Smooth muscle cell (in vitro differentiated cells): Measurements from ENCODE around the gene TSPAN5. TPM values are rescaled to one million over a fixed set of nuclear protein-coding genes. Genes with fewer than 3 reads are reported as not detected.

Experiments used
- DNase-seq: peaks from one replicate; lab custom pipeline; 2025; ENCODE audit not compliant: unreplicated experiment; lab: John Stamatoyannopoulos, UW
- H2AFZ ChIP-seq: fragments of 200-600 bp; sonication (generic); 2 replicates; pipeline ENCODE4 v1.6.0; 2016; ENCODE audit warnings: antibody characterized with exemption, low read depth, mild to moderate bottlenecking
- H3F3A ChIP-seq: fragments of 200-600 bp; sonication (generic); 2 replicates; pipeline ENCODE4 v1.6.0; 2017; ENCODE audit warnings: antibody characterized with exemption, low read depth
- H3K27ac ChIP-seq: fragments of 200-600 bp; sonication (generic); 2 replicates; pipeline ENCODE4 v1.5.1; 2016; ENCODE audit warnings: low read depth, mild to moderate bottlenecking
- H3K27me3 ChIP-seq: fragments of 200-600 bp; sonication (generic); 2 replicates; pipeline ENCODE4 v1.6.1; 2016; ENCODE audit warnings: low read depth, mild to moderate bottlenecking
- H3K36me3 ChIP-seq: fragments of 200-600 bp; sonication (generic); 2 replicates; pipeline ENCODE4 v1.5.1; 2016; ENCODE audit warnings: low read depth
- H3K4me1 ChIP-seq: fragments of 200-600 bp; sonication (generic); 2 replicates; pipeline ENCODE4 v1.5.1; 2016; ENCODE audit warnings: low read depth
- H3K4me2 ChIP-seq: fragments of 200-600 bp; sonication (generic); 2 replicates; pipeline ENCODE4 v1.6.0; 2016; ENCODE audit warnings: mild to moderate bottlenecking
- H3K4me3 ChIP-seq: fragments of 200-600 bp; sonication (generic); 2 replicates; pipeline ENCODE4 v1.5.1; 2016; ENCODE audit warnings: mild to moderate bottlenecking
- H3K79me2 ChIP-seq: fragments of 200-600 bp; sonication (generic); 2 replicates; pipeline ENCODE4 v1.6.0; 2016; ENCODE audit warnings: low read depth, mild to moderate bottlenecking
- H3K9ac ChIP-seq: fragments of 200-600 bp; sonication (generic); 2 replicates; pipeline ENCODE4 v1.6.0; 2016; ENCODE audit warnings: low read depth
- H3K9me3 ChIP-seq: fragments of 200-600 bp; sonication (generic); replicated peaks from 2 replicates; pipeline ENCODE4 v1.5.1; 2016; ENCODE audit warnings: low read depth
- H4K20me1 ChIP-seq: fragments of 200-600 bp; sonication (generic); 2 replicates; pipeline ENCODE4 v1.6.0; 2016; ENCODE audit warnings: low read depth
- CTCF ChIP-seq: fragments of 200-600 bp; sonication (generic); IDR thresholded peaks from 2 replicates; pipeline ENCODE4 v1.5.1; 2017; ENCODE audit warnings: borderline replicate concordance, mild to moderate bottlenecking, antibody characterized with exemption; ENCODE audit not compliant: insufficient read depth, poor library complexity, severe bottlenecking
- WGBS: methylation state at CpG from one replicate; pipeline ENCODE4 v1.1.7; 2016; ENCODE audit warnings: low lambda C conversion rate; 5-methylcytosine and 5-hydroxymethylcytosine counted together
- polyA plus RNA-seq: library from polyadenylated mRNA; unstranded; fragments of >200 nt; fragmentation: Nextera tagmentation; extraction: Ambion mirVana; gene quantifications from 2 replicates; pipeline ENCODE4 v1.2.1, GENCODE V29; 2016
- total RNA-seq: library from RNA; depleted of rRNA; stranded (reverse); fragments of >200 nt; gene quantifications from 2 replicates; pipeline ENCODE4 v1.2.3, GENCODE V29; 2014

Gene TSPAN5
- total and polyA plus RNA-seq, 2 experiments from 2014 or later: 28.3 to 35.8 TPM

GRCh38 chr4:98674404-98675173, 16.2 kb upstream of the TSPAN5 start:
- WGBS: 31% methylated on average over 4 of the region's 4 CpGs
- Histone ChIP-seq H4K20me1 (no peaks in the 10 kb centered on the region), H3F3A (peaks cover 16% of the 10 kb centered on the region), H3K79me2 (no peaks in the 10 kb centered on the region), H3K27ac (peak overlapping the region; percentile 18), H3K4me3 (no peak overlapping the region), H3K4me2 (peak overlapping the region; percentile 37), H2AFZ (no peak overlapping the region), H3K9ac (no peak overlapping the region), H3K9me3 (no peaks in the 10 kb centered on the region), H3K27me3 (no peaks in the 10 kb centered on the region), H3K4me1 (peaks cover 12% of the 10 kb centered on the region), H3K36me3 (no peaks in the 10 kb centered on the region)
- TF ChIP-seq CTCF: no peak
- DNase-seq: no peak

- H2AFZ ChIP-seq: no peak overlapping the region
- H4K20me1 ChIP-seq: no peaks in the 10 kb centered on the region
- H3K4me2 ChIP-seq: peak overlapping the region; percentile 37
- no peaks in the 10 kb centered on the region for H3K79me2 ChIP-seq
- no peaks in the 10 kb centered on the region for H3K36me3 ChIP-seq
- peaks cover 10% of the 10 kb centered on the region for H3K4me1 ChIP-seq
- DNase-seq: no peak
- 29% methylated on average over 6 of the region's 6 CpGs for WGBS
- H3K27me3 ChIP-seq: no peaks in the 10 kb centered on the region
- peaks cover 16% of the 10 kb centered on the region for H3F3A ChIP-seq
- no peak overlapping the region for H3K9ac ChIP-seq
- peak overlapping the region; percentile 18 for H3K27ac ChIP-seq
- no peak for TF ChIP-seq CTCF
- H3K4me3 ChIP-seq: no peak overlapping the region
- H3K9me3 ChIP-seq: no peaks in the 10 kb centered on the region
Measured at GRCh38 chr4:98673978-98674377, 15.6 kb upstream of the TSPAN5 start.

- no peaks in the 10 kb centered on the region for H3K27me3 ChIP-seq
- no peak for TF ChIP-seq CTCF
- H3K79me2 ChIP-seq: no peaks in the 10 kb centered on the region
- H3K9me3 ChIP-seq: no peaks in the 10 kb centered on the region
- 17% methylated on average over 4 of the region's 4 CpGs for WGBS
- H3K36me3 ChIP-seq: no peaks in the 10 kb centered on the region
- H3K9ac ChIP-seq: no peak overlapping the region
- H2AFZ ChIP-seq: no peak overlapping the region
- no peaks in the 10 kb centered on the region for H4K20me1 ChIP-seq
- H3K4me1 ChIP-seq: peaks cover 10% of the 10 kb centered on the region
- H3F3A ChIP-seq: peaks cover 16% of the 10 kb centered on the region
- H3K4me2 ChIP-seq: peak overlapping the region; percentile 65
- H3K27ac ChIP-seq: peak overlapping the region; percentile 13
- H3K4me3 ChIP-seq: no peak overlapping the region
- DNase-seq: no peak
Measured at GRCh38 chr4:98673288-98673644, 14.9 kb upstream of the TSPAN5 start.

GRCh38 chr4:98672583-98673287, 14.3 kb upstream of the TSPAN5 start:
- WGBS: 18% methylated on average over 5 of the region's 5 CpGs
- peak overlapping the region; percentile 65 for H3K4me2 ChIP-seq
- no peak for TF ChIP-seq CTCF

More at GRCh38 chr4:98672583-98673287, 14.3 kb upstream of the TSPAN5 start:
- H3K4me1 ChIP-seq: peaks cover 10% of the 10 kb centered on the region
- peak overlapping the region; percentile 53 for H2AFZ ChIP-seq
- H3K79me2 ChIP-seq: no peaks in the 10 kb centered on the region
- H3K36me3 ChIP-seq: no peaks in the 10 kb centered on the region
- no peaks in the 10 kb centered on the region for H4K20me1 ChIP-seq
- no peak overlapping the region for H3K4me3 ChIP-seq
- DNase-seq: no peak
- no peaks in the 10 kb centered on the region for H3K27me3 ChIP-seq
- H3K27ac ChIP-seq: peak overlapping the region; percentile 13
- H3F3A ChIP-seq: peaks cover 16% of the 10 kb centered on the region
- H3K9me3 ChIP-seq: no peaks in the 10 kb centered on the region
- no peak overlapping the region for H3K9ac ChIP-seq
